Endothelial cell of umbilical vein (primary cell): Measurements from ENCODE around the gene HSPG2. TPM values are rescaled to one million over a fixed set of nuclear protein-coding genes. Genes with fewer than 3 reads are reported as not detected.

Source experiments
- BruUV-seq: library from RNA; stranded (reverse); fragments of 400-500 nt; replicated peaks from 2 replicates; lab custom pipeline; 2021; lab: Mats Ljungman, UMichigan
- CTCF ChIA-PET: fragments of 300-600, 350-600 bp; sonication (Branson Sonifier 250); formaldehyde crosslinking; loops from one replicate; lab custom pipeline; 2021; ENCODE audit warnings: antibody characterized with exemption, inconsistent platforms; lab: Charles Lee
- POLR2A ChIA-PET: fragments of 300-600, 350-600 bp; sonication (Branson Sonifier 250); formaldehyde crosslinking; loops from one replicate; lab custom pipeline; 2021; ENCODE audit warnings: antibody characterized with exemption, inconsistent platforms; lab: Charles Lee
- DNase-seq: peaks from one replicate; pipeline ENCODE4 v3.0.0-alpha.2; 2011; ENCODE audit warnings: low read depth, low spot score
- FAIRE-seq: peaks from 2 replicates; lab custom pipeline; 2011; peaks lifted over from hg19 to GRCh38; lab: Jason Lieb, UNC
- H2AFZ ChIP-seq: 2 replicates; pipeline ENCODE4 v1.6.0; 2012; ENCODE audit warnings: low read depth, low read length, control low read depth, inconsistent platforms
- H3K27ac ChIP-seq: 2 replicates; pipeline ENCODE4 v1.5.1; 2011; ENCODE audit warnings: low read depth, mild to moderate bottlenecking, control low read depth, low read length, moderate library complexity; ENCODE audit not compliant: insufficient read depth
- H3K27me3 ChIP-seq, 2 experiments: 2 replicates each; pipeline versions ENCODE4 v1.6.0 to v1.6.1; 2011; ENCODE audit warnings: low read length in 2 of 2, mixed read lengths in 1 of 2; ENCODE audit not compliant: control insufficient read depth in 2 of 2, insufficient read depth in 2 of 2
- H3K36me3 ChIP-seq, 2 experiments: 2 replicates in 1 of 2; 3 replicates in 1 of 2; pipeline ENCODE4 v1.5.1; 2011; ENCODE audit warnings: low read length in 2 of 2, mild to moderate bottlenecking in 1 of 2, moderate library complexity in 1 of 2; ENCODE audit not compliant: control insufficient read depth in 2 of 2, insufficient read depth in 2 of 2; ENCODE audit errors: extremely low read depth in 1 of 2
- H3K4me1 ChIP-seq: 3 replicates; pipeline ENCODE4 v1.5.1; 2011; ENCODE audit warnings: mild to moderate bottlenecking, low read length; ENCODE audit not compliant: control insufficient read depth, insufficient read depth; ENCODE audit errors: extremely low read depth
- H3K4me2 ChIP-seq: 2 replicates; pipeline ENCODE4 v1.6.1; 2011; ENCODE audit warnings: low read length, control low read depth, mixed read lengths; ENCODE audit not compliant: insufficient read depth
- H3K4me3 ChIP-seq, 3 experiments: fragments of 200-600 bp in 1 of 3; sonication (generic), shearing (Covaris generic) in 1 of 3; replicated peaks in 1 of 3; 2 replicates each; pipeline ENCODE4 v1.5.1; 2011 to 2016; ENCODE audit warnings: control low read depth in 3 of 3, low read length in 3 of 3, mild to moderate bottlenecking in 2 of 3, inconsistent platforms in 1 of 3, low read depth in 1 of 3, moderate library complexity in 1 of 3; ENCODE audit not compliant: insufficient read depth in 1 of 3
- H3K79me2 ChIP-seq: 2 replicates; pipeline ENCODE4 v1.6.0; 2012; ENCODE audit warnings: low read length, inconsistent platforms; ENCODE audit not compliant: control insufficient read depth, insufficient read depth
- H3K9ac ChIP-seq: replicated peaks from 2 replicates; pipeline ENCODE3; 2011; ENCODE audit warnings: low read length, control low read depth; ENCODE audit not compliant: insufficient read depth; ENCODE audit errors: extremely low read depth
- H3K9me1 ChIP-seq: replicated peaks from 3 replicates; pipeline ENCODE4 v1.6.0; 2011; ENCODE audit warnings: mild to moderate bottlenecking, low read length; ENCODE audit not compliant: control insufficient read depth, insufficient read depth; ENCODE audit errors: extremely low read depth
- H3K9me3 ChIP-seq: replicated peaks from 2 replicates; pipeline ENCODE4 v1.5.1; 2012; ENCODE audit warnings: low read length, inconsistent platforms; ENCODE audit not compliant: control insufficient read depth, insufficient read depth
- H4K20me1 ChIP-seq: replicated peaks from 2 replicates; pipeline ENCODE3; 2011; ENCODE audit warnings: mild to moderate bottlenecking, low read length; ENCODE audit not compliant: control insufficient read depth, insufficient read depth; ENCODE audit errors: extremely low read depth
- EZH2 ChIP-seq: IDR thresholded peaks from 2 replicates; pipeline ENCODE4 v1.6.1; 2012; ENCODE audit warnings: borderline replicate concordance, low read depth, mild to moderate bottlenecking, moderate library complexity, low read length, inconsistent platforms; ENCODE audit not compliant: severe bottlenecking
- FOS ChIP-seq: IDR thresholded peaks from 2 replicates; pipeline ENCODE4 v1.6.1; 2011; ENCODE audit warnings: mild to moderate bottlenecking, low read length, moderate library complexity, borderline replicate concordance; ENCODE audit not compliant: insufficient read depth
- GATA2 ChIP-seq: IDR thresholded peaks from 2 replicates; pipeline ENCODE4 v1.7.0; 2011; ENCODE audit warnings: low read depth, mild to moderate bottlenecking, moderate library complexity, mixed read lengths, low read length; ENCODE audit not compliant: insufficient read length, insufficient read depth
- JUN ChIP-seq: IDR thresholded peaks from 2 replicates; pipeline ENCODE4 v1.6.1; 2011; ENCODE audit warnings: borderline replicate concordance, low read depth; ENCODE audit not compliant: insufficient read length, insufficient read depth
- MYC ChIP-seq: IDR thresholded peaks from one replicate; pipeline ENCODE4 v1.6.1; 2011; ENCODE audit warnings: mild to moderate bottlenecking, low read depth, low read length
- POLR2A ChIP-seq: IDR thresholded peaks from 2 replicates; pipeline ENCODE4 v1.6.1; 2012; ENCODE audit warnings: low read depth, mild to moderate bottlenecking, control low read depth, low read length
- POLR2AphosphoS5 ChIP-seq: IDR thresholded peaks from 2 replicates; pipeline ENCODE4 v1.6.1; 2012; ENCODE audit warnings: low read depth, mild to moderate bottlenecking, control low read depth, low read length, moderate library complexity; ENCODE audit not compliant: insufficient read depth
- dilution Hi-C: fragments of 300-500 bp; cut with MboI; formaldehyde crosslinking; loops from one replicate; pipeline ENCODE4 v1.15.0; 2019; ENCODE audit warnings: low sequenced_read_pairs; ENCODE audit not compliant: extremely low pct_ligation_motif_present
- intact Hi-C: fragments of 100-400 bp; cut with micrococcal nuclease; formaldehyde crosslinking; loops from one replicate; pipeline ENCODE4 v1.10.0; 2022
- polyA plus RNA-seq, 4 experiments: library from polyadenylated mRNA; depleted of rRNA in 3 of 4; stranded (reverse) in 3 of 4; unstranded in 1 of 4; fragments of >200 nt; gene quantifications; 2 replicates each; pipeline versions ENCODE4 v1.2.1 to v1.2.3, GENCODE V29; 2011 to 2012; ENCODE audit warnings: missing spikeins in 1 of 4
- total RNA-seq: library from RNA; stranded (reverse); gene quantifications from 2 replicates; pipeline ENCODE4 v1.2.3, GENCODE V29; 2021
- TF ChIP-seq, protein P1 (sequence below), 2 donors: IDR thresholded peaks; 1 replicate in 1 of 2; 2 replicates in 1 of 2; pipeline ENCODE4 v1.5.1; 2011; ENCODE audit warnings: low read length in 2 of 2, mild to moderate bottlenecking in 2 of 2, moderate library complexity in 2 of 2, control low read depth in 1 of 2, inconsistent platforms in 1 of 2, low read depth in 1 of 2; ENCODE audit not compliant: insufficient read depth in 1 of 2; ENCODE audit errors: extremely low read depth in 1 of 2
- TF ChIP-seq, protein P2 (sequence below): IDR thresholded peaks from 2 replicates; pipeline ENCODE4 v1.6.1; 2011; ENCODE audit not compliant: insufficient read depth, insufficient read length

Gene HSPG2
- total and polyA plus RNA-seq, 2 donors (not counting 3 experiments of a cell fraction or from before 2014, with no cell fraction given): 734 to 3,499 TPM

- Histone ChIP-seq H3K36me3 (peaks cover 14 to 28% of the 10 kb centered on the region in 2 experiments), H3K9ac (peak overlapping the region; percentile 44), H3K9me3 (no peaks in the 10 kb centered on the region), H3K27me3 (no peaks in the 10 kb centered on the region), H3K27ac (peak overlapping the region; percentile 75), H3K4me3 (no peak overlapping the region), H4K20me1 (no peaks in the 10 kb centered on the region), H3K79me2 (peaks cover 91% of the 10 kb centered on the region), H3K4me2 (no peak overlapping the region), H3K4me1 (peaks cover 92% of the 10 kb centered on the region), H2AFZ (no peak overlapping the region), H3K9me1 (no peaks in the 10 kb centered on the region)
- CTCF ChIA-PET: interaction anchor here (0.7 to 1.7 kb wide), 3 partner anchors 9 to 49 kb away, joined by 3 to 4 read pairs (median 3); no protein-coding TSS in a partner anchor
- POLR2A ChIA-PET: interaction anchor here (0.9 to 1.5 kb wide), 2 partner anchors 8 to 15 kb away, joined by 3 to 4 read pairs; no protein-coding TSS in a partner anchor
- intact Hi-C loops: loop anchor here (1.0 kb wide), 1 partner anchor 15 kb away; no protein-coding TSS in a partner anchor
- peak; percentile 53 for FAIRE-seq
- TF ChIP-seq, protein P1, sequence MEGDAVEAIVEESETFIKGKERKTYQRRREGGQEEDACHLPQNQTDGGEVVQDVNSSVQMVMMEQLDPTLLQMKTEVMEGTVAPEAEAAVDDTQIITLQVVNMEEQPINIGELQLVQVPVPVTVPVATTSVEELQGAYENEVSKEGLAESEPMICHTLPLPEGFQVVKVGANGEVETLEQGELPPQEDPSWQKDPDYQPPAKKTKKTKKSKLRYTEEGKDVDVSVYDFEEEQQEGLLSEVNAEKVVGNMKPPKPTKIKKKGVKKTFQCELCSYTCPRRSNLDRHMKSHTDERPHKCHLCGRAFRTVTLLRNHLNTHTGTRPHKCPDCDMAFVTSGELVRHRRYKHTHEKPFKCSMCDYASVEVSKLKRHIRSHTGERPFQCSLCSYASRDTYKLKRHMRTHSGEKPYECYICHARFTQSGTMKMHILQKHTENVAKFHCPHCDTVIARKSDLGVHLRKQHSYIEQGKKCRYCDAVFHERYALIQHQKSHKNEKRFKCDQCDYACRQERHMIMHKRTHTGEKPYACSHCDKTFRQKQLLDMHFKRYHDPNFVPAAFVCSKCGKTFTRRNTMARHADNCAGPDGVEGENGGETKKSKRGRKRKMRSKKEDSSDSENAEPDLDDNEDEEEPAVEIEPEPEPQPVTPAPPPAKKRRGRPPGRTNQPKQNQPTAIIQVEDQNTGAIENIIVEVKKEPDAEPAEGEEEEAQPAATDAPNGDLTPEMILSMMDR (IDR thresholded peaks at IDR 0.05; ENCODE audit: extremely low read depth in 1 of 2, insufficient read depth in 1 of 2, low read depth in 1 of 2, low read length in 2 of 2): no peak
- TF ChIP-seq, protein P2, sequence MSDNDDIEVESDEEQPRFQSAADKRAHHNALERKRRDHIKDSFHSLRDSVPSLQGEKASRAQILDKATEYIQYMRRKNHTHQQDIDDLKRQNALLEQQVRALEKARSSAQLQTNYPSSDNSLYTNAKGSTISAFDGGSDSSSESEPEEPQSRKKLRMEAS: peak; percentile 19
- TF ChIP-seq MYC: no peak
- TF ChIP-seq JUN: no peak
- no peak for TF ChIP-seq FOS
- peak; percentile 61 for TF ChIP-seq POLR2AphosphoS5
- no peak for TF ChIP-seq GATA2
- peak; percentile 65 for TF ChIP-seq POLR2A
- no peak for TF ChIP-seq EZH2
- BruUV-seq: no TSS peak
- peak; percentile 59 for DNase-seq
- dilution Hi-C loops: no loop called here
Observed at GRCh38 chr1:21914880-21915640, 22.1 kb downstream of the HSPG2 start.
